Psoas muscle (tissue), 8 donors: ENCODE results near the gene ABCC2. TPM values are rescaled to one million over a fixed set of nuclear protein-coding genes. Genes with fewer than 3 reads are reported as not detected.

Source experiments
- ATAC-seq, 4 donors: fragments of 200-7000 bp; cut with Tn5 transposase; one replicate each; pipeline ENCODE4 v1.9.1; 2020; ENCODE audit warnings: moderate library complexity in 3 of 4, mild to moderate bottlenecking in 2 of 4
- DNase-seq, 2 donors: peaks; one replicate each; pipeline ENCODE4 v3.0.0-alpha.2; 2020
- H3K27ac ChIP-seq: fragments of 200-600 bp; one replicate; pipeline ENCODE4 v1.8.0; 2022
- H3K27me3 ChIP-seq, 3 donors: fragments of 200-600 bp in 1 of 3; one replicate each; pipeline versions ENCODE4 v1.6.1 to v1.8.0; 2013 to 2022; ENCODE audit warnings: low read length in 2 of 3, mild to moderate bottlenecking in 2 of 3, moderate library complexity in 1 of 3; ENCODE audit not compliant: insufficient read depth in 3 of 3
- H3K36me3 ChIP-seq, 2 donors: fragments of 200-600 bp in 1 of 2; one replicate each; pipeline versions ENCODE4 v1.6.1 to v1.8.0; 2013 to 2022; ENCODE audit warnings: low read depth in 1 of 2, mild to moderate bottlenecking in 1 of 2, moderate library complexity in 1 of 2; ENCODE audit not compliant: insufficient read depth in 1 of 2
- H3K4me1 ChIP-seq: fragments of 200-600 bp; one replicate; pipeline ENCODE4 v1.8.0; 2022
- H3K4me3 ChIP-seq: fragments of 200-600 bp; one replicate; pipeline ENCODE4 v1.8.0; 2022; ENCODE audit warnings: mild to moderate bottlenecking
- H3K9me3 ChIP-seq: fragments of 200-600 bp; one replicate; pipeline ENCODE4 v1.8.0; 2022
- CTCF ChIP-seq: fragments of 200-600 bp; IDR thresholded peaks from one replicate; pipeline ENCODE4 v1.8.0; 2022; ENCODE audit warnings: antibody characterized with exemption
- WGBS, 3 donors: extraction: QIAGEN DNeasy Blood & Tissue Kit; methylation state at CpG; one replicate each; pipeline versions ENCODE4 v1.1.6 to v1.1.7; 2013; 5-methylcytosine and 5-hydroxymethylcytosine counted together
- intact Hi-C, 2 donors: fragments of 100-400 bp; cut with DNase I; formaldehyde crosslinking; loops; one replicate each; pipeline versions ENCODE4 v1.11.0 to v1.14.2; 2022
- polyA plus RNA-seq, 3 donors: library from polyadenylated mRNA; stranded (reverse); fragments of 200-250 nt; gene quantifications; one replicate each; pipeline ENCODE4 v1.2.3, GENCODE V29; 2013
- total RNA-seq, 4 donors: library from RNA; stranded (reverse); fragmentation: NEBNext Ultra II Directional in 2 of 4; extraction: Animal tissue kit (Norgen Biotek cat#: 25700) in 2 of 4; gene quantifications; one replicate each; pipeline versions ENCODE4 v1.2.1 to v1.2.4, GENCODE V29; 2021 to 2023
- donor health status: healthy with polysubstance abuse.
- donor health status: DM: no; HTN: no; CAD: no; lungs with moderate emphysema.
- donor health status: Bipolar disorder and iron deficiency.
- donor health status: healthy.
- donor health status: DM: yes; HTN: yes; CAD: no.
- donor health status: DM: no; HTN: no; CAD: no.
- donor health status: DM: no; HTN: no; CAD: no.
- donor health status: DM: yes; HTN: yes; CAD: no.

The ABCC2 gene
- total and polyA plus RNA-seq, 7 donors: 0.23 to 2.3 (median 0.64) TPM

- no peak for ATAC-seq
- Histone ChIP-seq H3K9me3 (no peaks in the 10 kb centered on the region), H3K27ac (peak overlapping the region; percentile 38), H3K4me3 (no peak overlapping the region), H3K27me3 (no peaks in the 10 kb centered on the region), H3K4me1 (peaks cover 54% of the 10 kb centered on the region), H3K36me3 (peaks cover 6 to 98% of the 10 kb centered on the region in 2 donors)
- no peak for TF ChIP-seq CTCF
- no peak for DNase-seq
- intact Hi-C loops: no loop called here
Observed at GRCh38 chr10:99750641-99751040, 31.8 kb upstream of the ABCC2 start.

DNA sequence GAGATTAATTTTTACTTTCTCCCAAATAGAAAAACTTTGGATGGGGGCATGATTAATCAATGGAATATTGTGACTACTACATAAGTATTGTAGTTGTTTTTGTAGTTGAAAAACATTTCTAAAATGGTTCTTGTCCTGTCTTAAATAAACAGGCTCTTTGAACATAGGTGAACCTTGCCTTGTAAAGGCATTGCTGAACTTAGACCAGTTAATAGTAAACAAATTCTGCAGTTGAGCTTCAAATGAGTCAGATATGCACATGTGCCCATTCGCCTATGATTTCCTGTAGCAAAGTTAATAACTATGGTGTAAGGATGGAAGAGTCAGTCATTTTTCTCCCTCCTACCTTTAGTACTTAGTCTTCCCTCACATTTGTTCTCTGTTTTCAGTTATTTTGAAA lies 27.8 kb upstream of the ABCC2 start:
- Histone ChIP-seq H3K27me3 (no peaks in the 10 kb centered on the region), H3K4me1 (peaks cover 26% of the 10 kb centered on the region), H3K27ac (no peak overlapping the region), H3K4me3 (no peak overlapping the region), H3K9me3 (no peaks in the 10 kb centered on the region), H3K36me3 (peaks cover 5 to 100% of the 10 kb centered on the region in 2 donors)
- ATAC-seq (no peak), DNase-seq (no peak)
- TF ChIP-seq CTCF: no peak
- intact Hi-C loops: no loop called here
- WGBS, 3 donors: 93 to 97% (median 93%) methylated on average over 1 of the region's 1 CpG

GRCh38 chr10:99756159-99756558 lies 26.3 kb upstream of the ABCC2 start:
- Histone ChIP-seq H3K4me3 (no peak overlapping the region), H3K4me1 (peaks cover 11% of the 10 kb centered on the region), H3K27ac (peak overlapping the region; percentile 10), H3K27me3 (no peaks in the 10 kb centered on the region), H3K36me3 (peaks cover 9 to 100% of the 10 kb centered on the region in 2 donors), H3K9me3 (no peaks in the 10 kb centered on the region)
- intact Hi-C loops: no loop called here
- DNase-seq (no peak), ATAC-seq (no peak)
- TF ChIP-seq CTCF: no peak
- WGBS, 3 donors: 59 to 94% (median 89%) methylated on average over 1 of the region's 1 CpG

- peak in 3 of 4 donors; percentile 47 to 87 (median 57) for ATAC-seq
- peaks cover 9 to 90% of the 10 kb centered on the region in 2 donors for H3K36me3 ChIP-seq
- H3K27me3 ChIP-seq: no peaks in the 10 kb centered on the region
- DNase-seq: no peak
- H3K27ac ChIP-seq: peak overlapping the region; percentile 23
- intact Hi-C loops: no loop called here
- 38 to 73% (median 61%) methylated on average over 2 of the region's 2 CpGs for WGBS, 3 donors
- H3K9me3 ChIP-seq: no peaks in the 10 kb centered on the region
- H3K4me1 ChIP-seq: peaks cover 10% of the 10 kb centered on the region
- no peak overlapping the region for H3K4me3 ChIP-seq
- TF ChIP-seq CTCF: no peak
Observed at GRCh38 chr10:99758211-99758891, 24.1 kb upstream of the ABCC2 start.

DNA sequence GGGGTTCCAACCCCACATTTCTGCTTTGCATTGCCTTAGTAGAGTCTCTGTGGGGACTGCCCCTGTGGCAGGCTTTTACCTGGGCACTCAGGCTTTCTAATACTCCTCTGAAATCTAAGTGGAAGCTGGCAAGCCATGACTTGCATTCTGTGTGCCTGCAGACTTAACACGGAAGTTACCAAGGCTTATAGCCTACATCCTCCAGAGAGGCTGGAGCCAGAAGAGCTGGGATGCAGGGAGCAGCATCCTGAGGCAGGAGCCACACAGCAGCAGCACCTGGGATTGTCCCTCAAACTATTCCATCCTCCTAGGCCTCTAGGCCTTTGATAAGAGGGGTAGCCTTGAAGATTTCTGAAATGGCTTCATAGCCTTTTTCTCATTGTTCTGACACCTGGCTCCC lies 22.1 kb upstream of the ABCC2 start:
- WGBS, 3 donors: 51 to 81% (median 71%) methylated on average over 1 of the region's 1 CpG
- no peak overlapping the region for H3K4me3 ChIP-seq
- H3K27ac ChIP-seq: peak overlapping the region; percentile 18
- intact Hi-C loops: no loop called here
- peaks cover 9 to 77% of the 10 kb centered on the region in 2 donors for H3K36me3 ChIP-seq
- no peak for DNase-seq
- H3K9me3 ChIP-seq: no peaks in the 10 kb centered on the region
- no peak for ATAC-seq
- H3K27me3 ChIP-seq: no peaks in the 10 kb centered on the region
- TF ChIP-seq CTCF: no peak
- peaks cover 9% of the 10 kb centered on the region for H3K4me1 ChIP-seq
